ENCODE data around the gene PHF21B.

DNA sequence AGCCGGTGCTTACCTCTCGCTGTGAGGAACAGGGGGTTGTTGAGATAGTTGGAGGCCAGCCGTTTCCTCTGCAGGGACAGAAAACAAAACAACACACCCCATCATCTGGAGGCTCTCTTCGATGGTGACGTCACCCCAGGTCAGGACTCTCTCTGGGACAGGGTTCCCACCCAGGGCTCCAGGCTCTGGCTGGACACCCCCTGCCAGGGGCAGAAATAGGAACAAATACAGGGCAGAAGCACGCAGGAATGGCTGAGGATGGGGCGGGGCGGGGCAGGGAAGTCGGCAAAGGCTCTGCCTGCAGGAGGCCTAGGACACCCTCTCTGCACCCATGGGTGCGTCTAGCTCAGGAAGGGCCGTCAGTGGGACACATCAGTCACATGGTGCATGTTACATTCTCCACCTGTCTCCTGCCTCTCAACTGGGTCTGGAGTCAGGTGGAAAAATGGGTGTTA is 118.5 kb downstream of the PHF21B start:
- TF ChIP-seq, protein P1, sequence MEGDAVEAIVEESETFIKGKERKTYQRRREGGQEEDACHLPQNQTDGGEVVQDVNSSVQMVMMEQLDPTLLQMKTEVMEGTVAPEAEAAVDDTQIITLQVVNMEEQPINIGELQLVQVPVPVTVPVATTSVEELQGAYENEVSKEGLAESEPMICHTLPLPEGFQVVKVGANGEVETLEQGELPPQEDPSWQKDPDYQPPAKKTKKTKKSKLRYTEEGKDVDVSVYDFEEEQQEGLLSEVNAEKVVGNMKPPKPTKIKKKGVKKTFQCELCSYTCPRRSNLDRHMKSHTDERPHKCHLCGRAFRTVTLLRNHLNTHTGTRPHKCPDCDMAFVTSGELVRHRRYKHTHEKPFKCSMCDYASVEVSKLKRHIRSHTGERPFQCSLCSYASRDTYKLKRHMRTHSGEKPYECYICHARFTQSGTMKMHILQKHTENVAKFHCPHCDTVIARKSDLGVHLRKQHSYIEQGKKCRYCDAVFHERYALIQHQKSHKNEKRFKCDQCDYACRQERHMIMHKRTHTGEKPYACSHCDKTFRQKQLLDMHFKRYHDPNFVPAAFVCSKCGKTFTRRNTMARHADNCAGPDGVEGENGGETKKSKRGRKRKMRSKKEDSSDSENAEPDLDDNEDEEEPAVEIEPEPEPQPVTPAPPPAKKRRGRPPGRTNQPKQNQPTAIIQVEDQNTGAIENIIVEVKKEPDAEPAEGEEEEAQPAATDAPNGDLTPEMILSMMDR (IDR thresholded peaks at IDR 0.05), result no peak
- no peak for TF ChIP-seq POLR2A (IDR thresholded peaks at IDR 0.05; ENCODE audit: low read depth)

Measured in esophagus muscularis mucosa (tissue), 3 donors.